HL-60 (cell line): Measurements from ENCODE around the gene DAD1.

Source experiments
- POLR2AphosphoS5 ChIP-seq: IDR thresholded peaks from 2 replicates; pipeline ENCODE4 v1.6.1; 2012; ENCODE audit warnings: low read depth
- TF ChIP-seq, protein P1 (sequence below): IDR thresholded peaks from one replicate; pipeline ENCODE4 v1.5.1; 2011; ENCODE audit warnings: low read length, control low read depth, inconsistent platforms; ENCODE audit not compliant: insufficient read depth

DNA sequence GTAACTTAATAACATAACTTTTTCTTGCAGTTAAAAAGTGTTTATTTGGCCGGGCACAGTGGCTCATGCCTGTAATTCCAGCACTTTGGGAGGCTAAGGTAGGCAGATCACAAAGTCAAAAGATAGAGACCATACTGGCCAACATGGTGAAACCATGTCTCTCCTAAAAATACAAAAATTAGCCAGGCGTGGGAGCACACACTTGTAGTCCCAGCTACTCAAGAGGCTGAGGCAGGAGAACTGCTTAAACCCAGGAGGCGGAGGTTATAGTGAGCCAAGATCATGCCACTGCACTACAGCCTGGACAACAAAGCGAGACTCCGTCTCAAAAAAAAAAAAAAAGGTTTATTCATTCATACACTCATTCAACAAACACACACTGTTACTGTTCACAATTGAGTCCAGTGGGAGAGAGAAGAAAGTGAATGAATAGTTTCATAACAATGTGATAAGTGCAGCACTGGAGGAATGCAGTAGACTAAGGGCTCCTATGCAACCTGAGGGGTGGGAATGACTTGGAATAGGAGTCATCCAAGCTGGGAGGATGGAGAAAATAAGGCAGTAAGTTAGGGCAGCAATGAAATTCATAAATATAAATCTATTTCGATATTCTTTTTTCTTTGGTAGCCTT, 19.8 kb downstream of the DAD1 start:
- no peak for TF ChIP-seq POLR2AphosphoS5
- TF ChIP-seq, protein P1, sequence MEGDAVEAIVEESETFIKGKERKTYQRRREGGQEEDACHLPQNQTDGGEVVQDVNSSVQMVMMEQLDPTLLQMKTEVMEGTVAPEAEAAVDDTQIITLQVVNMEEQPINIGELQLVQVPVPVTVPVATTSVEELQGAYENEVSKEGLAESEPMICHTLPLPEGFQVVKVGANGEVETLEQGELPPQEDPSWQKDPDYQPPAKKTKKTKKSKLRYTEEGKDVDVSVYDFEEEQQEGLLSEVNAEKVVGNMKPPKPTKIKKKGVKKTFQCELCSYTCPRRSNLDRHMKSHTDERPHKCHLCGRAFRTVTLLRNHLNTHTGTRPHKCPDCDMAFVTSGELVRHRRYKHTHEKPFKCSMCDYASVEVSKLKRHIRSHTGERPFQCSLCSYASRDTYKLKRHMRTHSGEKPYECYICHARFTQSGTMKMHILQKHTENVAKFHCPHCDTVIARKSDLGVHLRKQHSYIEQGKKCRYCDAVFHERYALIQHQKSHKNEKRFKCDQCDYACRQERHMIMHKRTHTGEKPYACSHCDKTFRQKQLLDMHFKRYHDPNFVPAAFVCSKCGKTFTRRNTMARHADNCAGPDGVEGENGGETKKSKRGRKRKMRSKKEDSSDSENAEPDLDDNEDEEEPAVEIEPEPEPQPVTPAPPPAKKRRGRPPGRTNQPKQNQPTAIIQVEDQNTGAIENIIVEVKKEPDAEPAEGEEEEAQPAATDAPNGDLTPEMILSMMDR = no peak
